CD14-positive monocyte (primary cell): ENCODE results near the gene GPR137B. TPM values are rescaled to one million over a fixed set of nuclear protein-coding genes. Genes with fewer than 3 reads are reported as not detected.

Source experiments
- DNase-seq, 3 donors: peaks; one replicate each; pipeline ENCODE4 v3.0.0-alpha.2; 2011 to 2022
- H2AFZ ChIP-seq: 2 replicates; pipeline ENCODE4 v1.6.0; 2012; ENCODE audit warnings: mild to moderate bottlenecking, low read depth, low read length, inconsistent platforms; ENCODE audit not compliant: insufficient read depth, poor library complexity, severe bottlenecking
- H3K27ac ChIP-seq, 2 donors: 1 replicate in 1 of 2; 2 replicates in 1 of 2; pipeline ENCODE4 v1.5.1; 2012 to 2013; ENCODE audit warnings: low read length in 2 of 2, control low read depth in 1 of 2, inconsistent platforms in 1 of 2, low read depth in 1 of 2, mild to moderate bottlenecking in 1 of 2
- H3K27me3 ChIP-seq, 2 donors: one replicate each; pipeline versions ENCODE4 v1.6.0 to v1.6.1; 2011 to 2013; ENCODE audit warnings: low read length in 2 of 2; ENCODE audit not compliant: control insufficient read depth in 2 of 2, insufficient read depth in 2 of 2
- H3K36me3 ChIP-seq, 2 donors: replicated peaks in 1 of 2; 1 replicate in 1 of 2; 2 replicates in 1 of 2; pipeline versions ENCODE4 v1.5.1 to v1.6.1; 2012 to 2013; ENCODE audit warnings: low read length in 2 of 2, control low read depth in 1 of 2, inconsistent platforms in 1 of 2, mild to moderate bottlenecking in 1 of 2; ENCODE audit not compliant: insufficient read depth in 2 of 2, control insufficient read depth in 1 of 2
- H3K4me1 ChIP-seq, 2 donors: 1 replicate in 1 of 2; 2 replicates in 1 of 2; pipeline versions ENCODE4 v1.5.1 to v1.6.1; 2012 to 2013; ENCODE audit warnings: low read length in 2 of 2, control low read depth in 1 of 2, inconsistent platforms in 1 of 2, mild to moderate bottlenecking in 1 of 2, moderate library complexity in 1 of 2; ENCODE audit not compliant: insufficient read depth in 2 of 2, control insufficient read depth in 1 of 2
- H3K4me2 ChIP-seq: replicated peaks from 2 replicates; pipeline ENCODE3; 2012; ENCODE audit warnings: low read length, moderate library complexity, mild to moderate bottlenecking; ENCODE audit not compliant: poor library complexity, severe bottlenecking; ENCODE audit errors: extremely low read depth
- H3K4me3 ChIP-seq, 3 experiments: fragments of 200-600 bp in 1 of 3; sonication (generic) in 1 of 3; replicated peaks in 1 of 3; 1 replicate in 2 of 3; 2 replicates in 1 of 3; pipeline ENCODE4 v1.5.1; 2011 to 2013; ENCODE audit warnings: low read length in 3 of 3, mild to moderate bottlenecking in 3 of 3, control low read depth in 2 of 3, low read depth in 2 of 3, inconsistent platforms in 1 of 3, moderate library complexity in 1 of 3
- H3K79me2 ChIP-seq: 2 replicates; pipeline ENCODE4 v1.6.0; 2012; ENCODE audit warnings: mild to moderate bottlenecking, control low read depth, inconsistent platforms, low read length, moderate library complexity; ENCODE audit not compliant: insufficient read depth
- H3K9ac ChIP-seq: 2 replicates; pipeline ENCODE4 v1.6.0; 2017; ENCODE audit warnings: low read length, mild to moderate bottlenecking; ENCODE audit not compliant: insufficient read depth, poor library complexity, severe bottlenecking
- H3K9me3 ChIP-seq, 2 donors: replicated peaks in 1 of 2; 1 replicate in 1 of 2; 2 replicates in 1 of 2; pipeline versions ENCODE4 v1.5.1 to v1.6.1; 2012 to 2013; ENCODE audit warnings: low read length in 2 of 2, control low read depth in 1 of 2; ENCODE audit not compliant: control insufficient read depth in 1 of 2, insufficient read depth in 1 of 2
- H4K20me1 ChIP-seq: 2 replicates; pipeline ENCODE4 v1.6.0; 2012; ENCODE audit warnings: mild to moderate bottlenecking, low read length, control low read depth, moderate library complexity; ENCODE audit not compliant: insufficient read depth
- H3K27ac Mint-ChIP-seq, 7 donors: one replicate each; pipeline ENCODE4 v1.8.0; 2020; ENCODE audit warnings: mild to moderate bottlenecking in 7 of 7, mixed read lengths in 7 of 7, moderate library complexity in 6 of 7, inconsistent platforms in 2 of 7
- H3K27me3 Mint-ChIP-seq, 3 donors: one replicate each; pipeline ENCODE4 v1.8.0; 2021 to 2022; ENCODE audit warnings: low read depth in 3 of 3, mild to moderate bottlenecking in 3 of 3, mixed read lengths in 3 of 3, moderate library complexity in 3 of 3, inconsistent platforms in 1 of 3
- H3K36me3 Mint-ChIP-seq, 2 donors: one replicate each; pipeline ENCODE4 v1.8.0; 2020; ENCODE audit warnings: mixed read lengths in 2 of 2, inconsistent platforms in 1 of 2, mild to moderate bottlenecking in 1 of 2
- H3K4me1 Mint-ChIP-seq: one replicate; pipeline ENCODE4 v1.8.0; 2020; ENCODE audit warnings: mild to moderate bottlenecking, mixed read lengths
- H3K4me3 Mint-ChIP-seq, 2 donors: one replicate each; pipeline ENCODE4 v1.8.0; 2020; ENCODE audit warnings: mild to moderate bottlenecking in 2 of 2, mixed read lengths in 2 of 2, moderate library complexity in 1 of 2
- H3K9me3 Mint-ChIP-seq, 7 donors: one replicate each; pipeline ENCODE4 v1.8.0; 2020 to 2022; ENCODE audit warnings: mixed read lengths in 7 of 7, mild to moderate bottlenecking in 6 of 7, moderate library complexity in 6 of 7, inconsistent platforms in 2 of 7
- CTCF ChIP-seq: fragments of 200-600 bp; IDR thresholded peaks from one replicate; pipeline ENCODE4 v1.8.0; 2022; ENCODE audit warnings: antibody characterized with exemption, mild to moderate bottlenecking
- WGBS: methylation state at CpG from one replicate; pipeline ENCODE4 v1.1.5; 2013; ENCODE audit warnings: missing lambda C conversion rate; ENCODE audit not compliant: insufficient coverage; 5-methylcytosine and 5-hydroxymethylcytosine counted together
- intact Hi-C, 2 donors: fragments of 100-400 bp; cut with micrococcal nuclease; formaldehyde crosslinking; loops; one replicate each; pipeline versions ENCODE4 v1.15.0 to v1.15.1; 2023
- polyA plus RNA-seq, 3 donors: library from polyadenylated mRNA; depleted of rRNA in 1 of 3; unstranded in 2 of 3; stranded (reverse) in 1 of 3; fragments of 300-500 nt in 2 of 3; fragments of >200 nt in 1 of 3; fragmentation: Illumina TruSeq in 2 of 3; gene quantifications; 1 replicate in 2 of 3; 2 replicates in 1 of 3; pipeline ENCODE4 v1.2.3, GENCODE V29; 2012 to 2021

The GPR137B gene
- polyA plus RNA-seq, 3 donors, result 7.5 to 10.8 (median 8.7) TPM

GRCh38 chr1:236213534-236213933 lies 71.2 kb downstream of the GPR137B start:
- peaks cover 0 to 2% (median 0%) of the 10 kb centered on the region in 3 donors for H3K27me3 Mint-ChIP-seq
- Histone ChIP-seq H4K20me1 (no peaks in the 10 kb centered on the region), H3K27me3 (no peaks in the 10 kb centered on the region), H3K79me2 (no peaks in the 10 kb centered on the region), H3K27ac (no peak overlapping the region), H3K4me2 (no peak overlapping the region), H3K4me1 (no peaks in the 10 kb centered on the region), H3K9me3 (no peaks in the 10 kb centered on the region), H3K4me3 (no peak overlapping the region), H3K9ac (no peak overlapping the region), H2AFZ (no peak overlapping the region), H3K36me3 (peaks cover 29 to 61% of the 10 kb centered on the region in 2 donors)
- peaks cover 0 to 3% (median 2%) of the 10 kb centered on the region in 7 donors for H3K9me3 Mint-ChIP-seq
- WGBS, result no CpG with 5 or more reads among the region's 3 CpGs
- no peaks in the 10 kb centered on the region for H3K4me1 Mint-ChIP-seq
- H3K27ac Mint-ChIP-seq, result no peak overlapping the region
- intact Hi-C loops, result no loop called here
- peaks cover 45 to 46% of the 10 kb centered on the region in 2 donors for H3K36me3 Mint-ChIP-seq
- no peak overlapping the region for H3K4me3 Mint-ChIP-seq
- TF ChIP-seq CTCF, result no peak
- DNase-seq, result no peak

GRCh38 chr1:236214761-236215160 lies 72.4 kb downstream of the GPR137B start:
- Histone ChIP-seq H3K4me1 (no peaks in the 10 kb centered on the region), H3K4me2 (no peak overlapping the region), H3K79me2 (no peaks in the 10 kb centered on the region), H3K27ac (no peak overlapping the region), H3K9ac (no peak overlapping the region), H3K36me3 (peaks cover 20 to 58% of the 10 kb centered on the region in 2 donors), H2AFZ (no peak overlapping the region), H3K4me3 (no peak overlapping the region), H3K27me3 (no peaks in the 10 kb centered on the region), H3K9me3 (no peaks in the 10 kb centered on the region), H4K20me1 (no peaks in the 10 kb centered on the region)
- intact Hi-C loops, result no loop called here
- no peaks in the 10 kb centered on the region for H3K4me1 Mint-ChIP-seq
- peaks cover 41 to 49% of the 10 kb centered on the region in 2 donors for H3K36me3 Mint-ChIP-seq
- no CpG with 5 or more reads among the region's 1 CpG for WGBS
- TF ChIP-seq CTCF, result no peak
- H3K9me3 Mint-ChIP-seq, result peaks cover 0 to 3% (median 2%) of the 10 kb centered on the region in 7 donors
- H3K4me3 Mint-ChIP-seq, result no peak overlapping the region
- no peak for DNase-seq
- H3K27ac Mint-ChIP-seq, result no peak overlapping the region
- H3K27me3 Mint-ChIP-seq, result peaks cover 0 to 2% (median 0%) of the 10 kb centered on the region in 3 donors
